ENCODE results near the gene HOXB7.

The HOXB7 gene

DNA sequence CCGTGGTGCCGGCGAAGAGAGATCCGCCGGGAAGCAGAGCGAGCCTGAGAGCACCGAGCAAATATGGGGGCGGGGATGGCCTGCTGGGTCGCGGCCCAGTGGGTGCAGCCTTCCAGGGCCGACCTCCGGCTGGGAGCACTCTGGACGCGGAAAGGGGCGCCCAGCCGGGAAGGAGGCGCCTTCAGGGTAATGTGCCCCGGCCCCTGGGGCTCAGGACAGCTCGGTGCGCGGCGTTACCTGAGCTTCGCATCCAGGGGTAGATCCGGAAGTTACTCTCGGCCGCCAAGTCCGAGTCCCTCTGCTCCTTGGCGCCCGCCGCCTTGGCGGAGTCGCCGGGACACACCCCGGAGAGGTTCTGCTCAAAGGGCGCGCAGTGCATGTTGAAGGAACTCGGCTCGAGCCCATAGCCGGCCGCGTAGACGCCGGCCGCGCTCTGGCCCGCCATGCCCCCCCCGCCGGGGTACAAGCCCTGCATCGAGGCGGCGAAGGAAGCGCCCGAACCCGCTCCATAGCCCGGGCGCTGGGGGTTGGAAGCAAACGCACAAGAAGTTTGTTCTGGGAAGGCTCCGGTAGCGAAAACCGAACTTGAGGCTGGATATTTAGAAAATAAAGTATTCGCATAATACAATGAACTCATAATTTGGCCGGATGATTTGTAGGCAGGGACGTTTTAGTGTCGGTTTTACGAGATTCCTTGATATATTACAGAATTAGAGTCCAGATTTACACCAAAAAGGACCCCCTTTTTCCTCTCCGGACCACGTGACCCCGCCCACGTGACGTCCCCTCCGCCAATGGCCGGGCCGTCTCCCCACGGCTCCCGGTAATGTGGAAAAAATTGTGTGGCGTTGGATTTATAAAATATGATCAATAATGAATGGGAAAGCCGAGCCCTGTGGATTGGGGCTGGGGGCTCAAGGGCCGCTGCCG, at the start of gene HOXB7:
TSS of gene HOXB7 (minus strand) at position 736 of the 930 bp plus-strand sequence. CDS start at position 637, 99 bp downstream.
- DNase-seq: peak; percentile 57

DNA sequence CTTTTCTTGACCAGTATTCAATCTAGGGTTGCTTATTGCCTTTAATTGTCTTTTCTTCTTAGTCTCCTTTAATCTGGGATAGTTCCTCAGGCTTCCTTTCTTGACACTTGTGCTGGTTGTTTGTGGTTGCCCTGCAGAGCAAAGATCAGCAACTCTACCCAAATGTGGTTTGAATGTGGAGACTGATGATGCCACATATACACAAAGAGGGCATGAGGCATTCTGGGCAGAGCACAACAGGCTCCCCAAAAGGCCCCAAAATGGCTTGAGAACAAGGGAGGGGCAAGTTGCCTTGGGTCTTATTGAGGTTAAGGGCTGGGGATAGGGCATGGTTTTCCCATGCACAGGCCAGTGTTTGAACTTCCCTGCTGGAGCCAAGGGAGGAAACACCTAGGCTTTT, 45.1 kb upstream of the HOXB7 start:
- DNase-seq: no peak

DNA sequence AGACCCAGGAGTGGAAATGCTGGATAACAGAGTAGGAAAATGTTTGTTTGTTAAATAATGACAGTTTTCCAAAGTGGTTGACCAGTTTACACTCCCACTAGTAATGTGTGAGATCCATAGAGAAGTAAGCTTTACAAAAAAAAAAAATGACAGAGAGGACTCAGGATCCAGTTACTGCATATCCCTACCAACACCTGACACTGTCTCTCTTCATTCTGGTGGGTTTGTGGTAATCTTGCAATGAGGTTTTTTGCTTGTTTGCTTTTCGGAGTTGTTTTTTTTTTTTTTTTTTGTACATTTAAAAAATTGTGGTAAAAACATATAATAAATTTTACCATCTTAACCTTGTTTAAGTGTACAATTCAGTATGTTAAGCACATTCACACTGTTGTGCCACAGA, 38.9 kb upstream of the HOXB7 start:
- no peak for DNase-seq

DNA sequence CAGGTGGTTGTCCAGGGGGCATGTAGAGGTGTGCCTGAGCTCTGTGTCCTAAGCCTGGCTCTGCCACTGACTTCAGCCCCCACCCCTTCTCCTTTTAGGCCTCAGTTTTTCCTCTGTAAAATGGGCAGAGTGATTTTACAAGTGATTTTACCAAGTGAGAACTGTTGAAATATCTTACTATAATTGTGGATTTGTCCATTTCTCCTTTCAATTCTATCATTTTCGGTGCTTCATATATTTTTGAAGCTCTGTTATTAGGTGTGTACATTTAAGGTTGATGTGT, 37.1 kb upstream of the HOXB7 start:
- DNase-seq: no peak

DNA sequence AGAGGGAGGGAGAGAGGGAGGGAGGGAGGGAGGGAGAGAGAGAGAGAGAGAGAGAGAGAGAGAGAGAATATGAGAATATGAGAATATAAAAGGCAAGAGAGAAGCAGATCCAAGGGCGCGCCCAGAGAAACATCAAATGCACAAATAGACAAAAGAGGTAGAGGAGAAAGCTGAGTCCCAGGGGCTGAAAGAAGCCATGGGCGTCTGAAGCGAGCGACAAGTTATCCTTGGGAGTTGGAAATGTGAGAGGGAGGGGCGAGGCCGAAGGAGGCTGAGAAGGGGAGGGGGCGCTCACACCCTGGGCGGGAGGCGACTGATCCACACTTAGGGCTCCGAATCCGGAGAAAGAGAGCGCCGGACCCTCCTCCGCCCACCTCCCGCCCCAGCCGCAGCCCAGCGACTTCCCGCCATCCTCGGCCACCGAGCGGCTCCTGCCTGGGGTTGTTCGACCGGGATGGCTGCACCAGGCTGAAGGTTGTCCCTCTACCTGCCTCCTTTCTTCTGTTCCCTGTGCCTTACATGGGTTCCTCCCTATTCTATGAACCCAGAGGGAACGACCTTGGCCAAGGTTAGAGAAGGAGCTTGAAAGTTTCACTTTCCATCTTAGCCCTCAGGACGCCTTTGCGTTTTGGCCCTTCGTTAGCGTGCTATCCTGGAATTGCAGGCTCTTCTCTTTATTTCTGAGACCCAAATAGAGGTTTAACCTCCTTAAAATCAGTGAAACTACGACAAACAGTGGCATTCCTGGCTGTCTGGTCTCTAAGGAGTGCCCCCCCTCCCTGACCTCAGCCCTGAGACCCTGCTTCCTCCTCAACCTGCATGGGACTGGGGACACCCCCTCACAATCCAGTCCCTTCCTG, 36.5 kb upstream of the HOXB7 start:
- DNase-seq: no peak

DNA sequence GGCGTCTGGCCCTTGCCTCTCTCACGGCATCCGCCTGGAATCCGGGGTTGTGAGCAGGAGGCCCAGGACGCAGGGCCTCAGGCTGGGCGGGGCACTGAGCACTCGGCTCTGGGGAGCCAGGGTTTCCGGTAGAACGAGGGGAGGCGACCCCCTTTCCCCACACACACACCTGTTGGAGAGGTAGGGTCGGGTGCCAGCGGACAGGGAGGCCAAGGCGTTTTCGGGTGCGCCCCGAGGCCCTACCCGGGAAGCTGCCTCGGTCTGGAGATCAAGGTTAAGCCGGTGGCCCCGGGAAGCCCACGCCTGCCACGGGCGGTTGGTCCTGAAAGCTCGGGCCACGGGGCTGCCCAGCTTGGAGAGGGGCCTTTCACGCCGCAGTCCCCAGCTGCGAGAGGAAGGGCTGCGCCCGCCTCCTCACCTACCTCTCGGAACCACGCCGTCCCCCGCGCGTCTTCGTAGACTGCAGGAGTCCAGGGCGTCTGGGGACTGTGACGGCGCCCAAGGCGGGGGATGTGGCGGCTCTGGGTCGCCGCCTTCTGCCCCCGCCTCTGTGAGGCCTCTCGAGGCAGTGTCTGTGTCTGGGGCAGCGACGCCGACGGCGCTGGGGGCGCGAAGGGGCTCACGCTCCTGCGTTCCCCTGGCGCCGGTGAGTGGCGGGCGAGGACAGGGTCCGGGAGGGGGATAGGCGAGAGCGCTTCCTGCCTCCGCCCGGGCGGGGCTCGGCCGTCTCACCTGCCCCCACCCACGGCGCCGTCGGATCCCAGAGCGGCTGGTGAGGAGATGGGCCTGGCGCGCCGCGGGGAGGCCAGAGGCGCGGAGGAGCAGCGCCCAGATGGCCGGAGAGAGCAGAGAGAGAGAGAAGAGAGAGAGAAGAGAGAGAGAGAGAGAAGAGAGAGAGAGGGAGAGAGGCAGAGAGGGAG, 35.6 kb upstream of the HOXB7 start:
- DNase-seq: peak; percentile 23

DNA sequence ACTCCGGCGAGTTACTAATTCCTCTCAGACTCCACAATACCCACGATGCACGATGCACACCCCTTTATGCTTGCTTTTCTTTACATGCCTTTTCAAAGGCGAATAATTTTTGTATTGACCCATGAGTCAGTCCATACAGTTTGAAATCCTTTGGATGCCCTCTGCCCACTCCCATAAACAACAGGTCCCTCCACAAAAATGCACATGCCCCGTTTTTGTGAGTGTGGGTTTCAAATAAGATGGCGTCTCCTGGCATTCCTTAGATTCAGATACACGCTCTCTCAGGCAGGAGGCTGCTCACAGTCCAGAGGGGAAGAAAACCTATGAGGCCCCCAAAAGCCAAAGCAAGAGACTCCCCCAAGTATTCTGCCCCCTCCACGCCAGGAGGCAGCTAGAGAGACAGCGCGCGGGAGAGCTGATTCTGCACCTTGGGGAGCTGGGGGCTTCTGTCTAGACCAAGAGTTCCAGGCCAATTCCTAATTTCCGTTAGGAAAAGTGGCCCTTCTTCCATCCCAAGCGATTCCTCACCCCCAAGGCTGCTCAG, 34.9 kb upstream of the HOXB7 start:
- no peak for DNase-seq

DNA sequence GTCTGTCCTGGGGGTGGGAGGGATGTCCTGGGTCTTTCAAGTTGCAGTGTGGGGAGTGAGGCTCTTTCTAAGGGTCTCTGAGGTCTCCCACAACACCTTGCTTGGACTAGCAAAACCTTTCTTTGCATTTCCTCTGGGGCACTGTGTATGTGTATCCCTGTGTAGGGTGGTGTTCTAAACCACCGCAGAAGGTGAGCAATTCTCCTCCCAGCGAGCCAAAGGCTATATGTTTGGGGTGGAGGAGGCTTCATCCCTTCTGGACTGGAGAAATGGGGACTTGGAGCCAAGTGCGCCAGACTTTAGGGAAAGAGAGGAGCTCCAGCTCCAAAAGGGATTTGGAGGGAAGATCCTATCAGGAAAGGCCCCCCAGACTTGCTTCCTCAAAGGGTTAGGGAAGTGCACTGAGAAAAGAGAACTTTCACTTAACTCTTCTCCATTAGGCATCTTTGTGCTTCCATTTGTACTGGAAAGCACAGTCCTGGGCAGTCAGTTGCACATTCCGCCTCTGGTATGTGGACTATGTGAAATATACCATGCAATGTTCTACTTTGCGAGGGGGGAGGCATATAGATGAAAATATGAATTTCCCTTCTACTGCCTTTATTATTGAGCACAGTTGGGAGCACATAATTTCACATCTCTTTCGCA, 34.2 kb upstream of the HOXB7 start:
- DNase-seq: no peak

DNA sequence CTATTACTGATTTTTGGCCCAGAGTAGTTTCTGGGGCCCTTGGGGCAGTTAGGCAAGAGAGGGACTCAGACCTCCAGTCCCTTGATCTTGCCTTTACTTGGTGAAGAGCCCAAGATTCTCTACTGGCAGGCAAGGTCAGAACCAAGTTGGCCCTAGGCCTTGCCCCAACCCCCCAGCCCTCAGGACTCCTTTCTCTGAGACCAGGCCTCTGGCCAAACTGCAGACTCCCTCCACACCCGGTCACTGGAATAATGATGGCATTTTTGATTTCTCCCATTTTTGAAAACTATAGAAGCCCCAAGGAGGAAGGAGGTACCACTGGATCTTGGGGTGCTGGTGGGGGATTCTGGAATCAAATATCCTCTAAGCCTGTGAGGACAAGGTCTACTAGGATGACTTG, 33.3 kb upstream of the HOXB7 start:
- DNase-seq: no peak

DNA sequence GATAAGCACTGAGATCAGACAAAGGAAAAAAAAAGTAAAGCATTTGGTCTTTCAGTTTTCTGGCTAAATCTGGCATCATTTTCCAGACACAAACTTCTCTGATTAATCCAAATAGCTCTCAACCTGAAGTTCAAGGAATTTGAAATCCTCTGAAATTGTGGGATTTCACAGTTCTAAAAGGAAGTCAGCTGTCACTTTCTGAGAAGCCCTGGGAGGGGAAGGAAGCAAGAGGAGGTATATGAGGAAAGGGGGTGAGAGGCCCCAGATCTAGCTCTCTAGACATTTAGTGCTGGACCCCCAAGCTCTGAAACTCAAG, 32.8 kb upstream of the HOXB7 start:
- DNase-seq: no peak

DNA sequence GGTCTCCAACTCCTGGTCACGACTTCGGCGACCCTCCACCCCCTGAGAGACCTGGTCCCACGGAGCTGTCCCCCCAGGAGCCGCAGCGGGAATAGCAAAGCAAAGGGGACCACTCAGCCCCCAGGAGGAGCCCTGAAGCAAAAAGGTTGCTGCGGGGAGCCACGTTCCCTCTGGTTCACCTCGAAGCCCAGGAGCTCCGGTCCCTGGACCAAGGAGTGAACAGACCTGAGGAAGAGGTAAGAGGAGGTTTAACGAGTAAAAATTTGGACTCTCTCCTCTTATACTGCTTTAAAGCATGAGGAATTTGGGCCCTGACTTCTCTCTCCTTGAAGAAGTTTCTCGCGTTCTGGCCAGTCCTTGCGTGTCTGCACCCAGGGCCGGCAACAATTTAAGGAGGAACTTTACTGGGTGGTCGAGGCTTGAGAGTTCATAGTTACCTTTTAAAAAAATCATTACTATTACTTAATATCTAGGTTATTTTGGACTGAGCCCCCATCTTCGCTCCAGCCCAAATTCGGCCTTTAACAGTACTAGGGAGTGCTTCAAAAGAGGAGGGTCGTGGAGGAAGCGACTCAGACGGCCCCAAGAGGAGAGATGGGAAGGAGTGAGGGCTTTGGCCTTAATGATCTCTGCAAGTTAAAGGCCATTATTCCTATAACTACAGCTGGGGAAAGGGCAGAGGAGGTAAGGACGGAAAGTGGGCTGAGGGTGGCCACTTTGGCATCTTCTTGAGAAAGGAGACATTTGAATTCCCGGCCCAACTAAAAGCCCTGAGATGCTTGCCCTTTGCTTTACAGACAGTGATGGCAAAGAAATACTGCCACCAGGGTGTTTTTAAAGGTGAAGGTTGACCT, 32.3 kb upstream of the HOXB7 start:
- no peak for DNase-seq

DNA sequence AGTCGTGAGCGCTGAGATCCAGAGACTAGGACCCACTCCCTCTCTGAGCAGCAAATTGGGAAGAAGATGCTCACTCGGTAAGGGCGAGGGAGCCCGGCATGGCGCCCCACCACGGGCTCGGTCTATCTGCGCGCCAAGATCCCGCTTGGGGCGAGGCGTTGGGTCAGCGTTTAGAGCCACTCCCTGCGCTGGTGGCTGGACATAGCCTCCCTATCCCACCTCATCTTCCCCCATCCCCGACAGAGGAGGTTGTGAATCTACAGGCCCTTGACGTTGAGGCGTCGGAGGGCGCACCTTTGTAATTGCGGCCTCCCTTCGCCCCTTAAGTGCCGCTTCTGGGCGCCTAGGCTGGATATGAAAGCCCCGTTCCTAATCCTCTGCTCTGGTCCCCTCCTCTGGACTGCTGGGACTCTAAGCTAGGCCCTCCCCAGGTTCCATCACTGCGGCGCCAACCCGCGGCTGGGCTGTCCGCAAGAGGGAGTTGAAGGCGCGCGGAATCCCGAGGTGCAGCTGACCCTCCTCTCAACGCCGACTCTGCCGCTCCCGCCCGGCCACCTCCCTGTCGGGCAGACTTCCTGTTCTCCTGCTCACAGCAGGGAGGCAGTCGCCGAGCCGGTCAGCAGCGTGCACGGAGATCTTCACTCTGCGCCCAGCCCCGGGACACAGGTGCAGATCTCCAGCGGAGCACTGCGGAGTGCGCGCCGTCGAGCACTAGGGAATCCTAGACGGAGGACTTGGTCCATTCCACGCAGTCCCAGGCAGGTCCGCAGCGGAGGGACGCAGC, 31.4 kb upstream of the HOXB7 start:
- no peak for DNase-seq

DNA sequence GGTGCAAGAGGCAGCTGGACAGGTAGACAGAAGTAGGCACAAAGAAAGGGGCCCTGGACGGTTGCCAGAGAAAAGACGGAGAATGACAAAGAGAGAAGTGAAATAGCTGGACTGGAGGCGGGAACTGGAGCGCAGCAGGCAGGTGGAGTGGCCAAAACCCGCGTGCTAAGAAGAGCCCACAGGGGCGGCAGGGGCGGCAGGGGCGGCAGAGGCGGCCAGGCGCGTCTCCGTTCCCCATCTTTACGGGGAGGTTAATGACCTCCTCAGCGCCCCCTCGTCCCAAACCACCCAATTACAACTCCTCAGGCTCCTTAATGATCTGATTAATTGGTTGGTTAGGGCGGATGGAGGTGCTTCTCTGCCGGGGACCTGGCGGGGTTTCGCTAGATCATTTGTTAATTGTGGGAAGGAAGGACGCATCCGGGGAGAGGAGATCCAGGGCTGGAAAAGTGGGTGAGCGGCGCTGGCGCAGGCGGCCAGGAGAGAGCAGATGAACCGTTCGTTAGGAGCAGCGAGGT, 30.8 kb upstream of the HOXB7 start:
- DNase-seq: no peak

DNA sequence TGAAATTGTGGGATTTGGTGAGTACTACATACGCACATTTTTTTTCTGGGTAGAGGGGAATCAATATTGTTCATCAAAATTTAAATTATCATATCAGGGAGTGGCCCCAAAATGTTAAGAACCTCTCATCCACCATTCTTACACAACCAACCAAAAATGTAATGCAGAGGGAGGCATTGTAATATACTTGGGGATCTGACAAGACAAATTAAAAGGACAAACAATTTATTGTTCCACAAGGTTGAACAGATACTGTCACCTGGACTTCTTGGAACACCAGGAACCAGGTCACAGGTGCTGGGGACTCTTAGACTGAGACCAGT, 30.0 kb upstream of the HOXB7 start:
- no peak for DNase-seq

DNA sequence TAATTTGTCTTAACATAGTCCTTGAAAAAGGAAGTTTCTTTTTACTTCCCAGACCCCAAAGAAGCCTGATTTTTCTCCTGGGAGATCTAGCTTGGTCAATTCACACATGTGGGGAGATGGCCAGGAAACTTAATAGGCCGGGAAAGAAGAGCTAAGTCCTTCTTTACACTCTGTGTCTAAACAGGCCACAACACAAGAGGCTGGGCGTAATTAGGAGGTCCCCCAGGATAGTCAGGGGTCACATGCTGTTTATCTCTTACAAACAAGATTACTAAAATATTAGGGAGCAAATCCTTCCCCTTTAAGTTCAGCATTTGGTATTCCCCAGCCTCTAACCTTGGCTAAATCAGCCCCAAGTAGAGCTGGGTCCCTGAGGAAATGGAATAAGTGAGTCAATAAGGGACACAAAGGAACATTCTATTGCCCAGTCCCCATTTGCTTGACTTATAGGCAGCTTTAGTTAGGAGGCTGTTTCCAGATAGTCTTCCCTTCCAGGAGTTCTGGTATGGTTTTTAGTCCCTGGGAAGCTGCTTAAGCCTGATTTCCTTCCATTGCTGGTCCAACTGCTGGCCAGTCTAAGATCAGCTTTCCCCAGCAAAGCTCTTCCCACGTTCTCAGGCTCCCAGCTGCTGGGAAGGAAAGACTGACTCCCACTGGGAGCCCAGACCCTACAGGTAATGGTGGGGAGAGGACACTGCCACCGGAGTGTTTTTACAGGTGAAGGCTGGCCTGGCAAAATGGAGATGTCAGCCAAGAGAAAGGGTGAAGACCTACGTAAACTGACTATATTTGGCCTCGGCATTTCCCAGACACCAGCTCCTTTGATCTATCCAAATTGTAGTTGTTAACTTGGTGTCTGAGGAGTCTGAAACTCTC, 29.4 kb upstream of the HOXB7 start:
- DNase-seq: no peak

DNA sequence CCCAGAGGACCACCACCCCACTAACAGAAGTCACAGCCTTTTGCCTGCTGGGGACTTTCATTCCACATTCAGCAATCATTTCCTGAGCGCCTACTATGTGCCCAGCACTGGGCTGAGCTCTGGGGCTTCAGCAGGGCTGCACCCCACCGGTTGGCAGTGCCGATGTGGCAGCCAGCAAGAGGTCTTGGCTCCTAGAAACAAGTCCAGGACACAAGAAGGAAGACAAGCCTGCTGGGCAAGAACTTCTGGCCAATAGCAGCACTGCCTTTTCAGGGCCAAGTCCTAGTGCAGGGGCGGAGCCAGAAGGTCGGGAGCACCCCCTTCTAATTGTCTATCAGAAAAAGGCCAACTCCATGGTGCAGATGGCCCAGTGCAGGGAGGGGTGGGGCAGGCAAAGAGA, 28.3 kb upstream of the HOXB7 start:
- no peak for DNase-seq

DNA sequence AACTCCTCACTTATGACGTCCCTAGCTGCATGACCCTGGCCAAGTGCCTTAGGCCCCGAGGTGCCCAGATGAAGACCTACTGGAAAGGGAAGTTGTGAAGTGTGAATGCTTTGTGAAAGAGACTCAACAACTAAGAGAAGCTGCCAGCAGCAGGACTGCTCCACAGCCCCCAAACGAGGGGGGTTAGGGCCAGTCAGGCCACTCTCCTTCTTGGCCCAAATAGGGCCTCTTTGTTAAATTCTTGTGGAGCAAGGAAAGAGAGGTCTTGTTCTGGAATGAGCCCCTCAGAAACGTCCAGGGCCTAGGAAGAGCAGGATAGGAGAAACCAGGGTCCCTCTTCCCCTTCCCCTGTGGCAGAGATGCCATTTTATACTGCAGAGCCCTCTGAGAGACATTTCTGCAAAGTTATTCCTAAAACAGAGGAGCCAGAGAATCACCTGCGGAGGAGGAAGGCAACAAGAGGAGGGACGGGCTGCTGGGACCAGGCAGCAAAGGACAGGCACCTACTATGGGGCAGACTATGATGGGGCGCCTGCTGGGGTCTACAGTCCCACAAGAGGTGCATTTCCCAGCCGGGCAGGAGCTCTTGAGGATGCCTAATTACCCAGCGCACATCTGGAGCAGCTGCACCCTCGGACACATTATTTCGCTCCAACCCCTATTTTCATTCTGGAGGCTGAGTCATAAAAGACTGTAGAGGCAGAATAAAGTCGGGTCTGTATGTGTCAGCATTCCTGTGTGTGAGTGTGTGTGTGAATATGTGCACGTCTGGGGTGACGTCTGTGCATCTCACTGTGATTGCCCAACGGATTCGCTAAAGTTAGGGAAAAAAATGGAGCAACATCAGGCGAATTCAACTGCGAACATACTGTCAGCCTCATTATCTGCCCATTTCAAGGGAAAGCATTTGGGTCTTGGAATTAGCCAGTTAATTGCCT, 26.8 kb upstream of the HOXB7 start:
- DNase-seq: no peak
